ENCODE results near the gene CFAP410.

The CFAP410 gene

GRCh38 chr21:44337449-44337848 lies 1.7 kb downstream of the CFAP410 start:
- DNase-seq (ENCODE audit: low read depth in 1 of 2, low spot score in 1 of 2) = no peak
- TF ChIP-seq SPI1 (IDR thresholded peaks at IDR 0.05; ENCODE audit: borderline replicate concordance, low read depth) (no peak), REST (IDR thresholded peaks at IDR 0.05; ENCODE audit: insufficient replicate concordance, low read depth) (no peak), GABPA (IDR thresholded peaks at IDR 0.05; ENCODE audit: low read depth) (no peak), CTCF (IDR thresholded peaks at IDR 0.05; ENCODE audit: insufficient read depth, low read length) (no peak), POLR2AphosphoS5 (IDR thresholded peaks at IDR 0.05; ENCODE audit: low read depth) (no peak)

GRCh38 chr21:44335266-44336059 lies 3.7 kb downstream of the CFAP410 start:
- no peak overlapping the region for H3K4me3 ChIP-seq (replicated peaks; ENCODE audit: insufficient read depth, low read length)
- H3K27ac ChIP-seq (replicated peaks) = no peak overlapping the region
- no peak for DNase-seq (ENCODE audit: low read depth in 1 of 2, low spot score in 1 of 2)
- TF ChIP-seq REST (IDR thresholded peaks at IDR 0.05; ENCODE audit: insufficient replicate concordance, low read depth) (no peak), SPI1 (IDR thresholded peaks at IDR 0.05; ENCODE audit: borderline replicate concordance, low read depth) (no peak), GABPA (IDR thresholded peaks at IDR 0.05; ENCODE audit: low read depth) (no peak), CTCF (IDR thresholded peaks at IDR 0.05; ENCODE audit: insufficient read depth, low read length) (no peak), POLR2AphosphoS5 (IDR thresholded peaks at IDR 0.05; ENCODE audit: low read depth) (no peak)
- H3K27me3 ChIP-seq (ENCODE audit: insufficient read depth, poor library complexity, severe bottlenecking) = no peaks in the 10 kb centered on the region

More at GRCh38 chr21:44337449-44337848, 1.7 kb downstream of the CFAP410 start:
- Histone ChIP-seq H3K4me3 (replicated peaks; ENCODE audit: insufficient read depth, low read length) (no peak overlapping the region), H3K27me3 (ENCODE audit: insufficient read depth, poor library complexity, severe bottlenecking) (no peaks in the 10 kb centered on the region), H3K27ac (replicated peaks) (no peak overlapping the region)

GRCh38 chr21:44334329-44335030 lies 4.7 kb downstream of the CFAP410 start:
- no peak overlapping the region for H3K27ac ChIP-seq (replicated peaks)
- TF ChIP-seq GABPA (IDR thresholded peaks at IDR 0.05; ENCODE audit: low read depth) (no peak), POLR2AphosphoS5 (IDR thresholded peaks at IDR 0.05; ENCODE audit: low read depth) (no peak), REST (IDR thresholded peaks at IDR 0.05; ENCODE audit: insufficient replicate concordance, low read depth) (no peak), SPI1 (IDR thresholded peaks at IDR 0.05; ENCODE audit: borderline replicate concordance, low read depth) (no peak), CTCF (IDR thresholded peaks at IDR 0.05; ENCODE audit: insufficient read depth, low read length) (no peak)
- no peak for DNase-seq (ENCODE audit: low read depth in 1 of 2, low spot score in 1 of 2)
- no peaks in the 10 kb centered on the region for H3K27me3 ChIP-seq (ENCODE audit: insufficient read depth, poor library complexity, severe bottlenecking)
- H3K4me3 ChIP-seq (replicated peaks; ENCODE audit: insufficient read depth, low read length) = no peak overlapping the region

Measured in HL-60 (cell line).